ENCODE results near the gene C1orf232.

DNA sequence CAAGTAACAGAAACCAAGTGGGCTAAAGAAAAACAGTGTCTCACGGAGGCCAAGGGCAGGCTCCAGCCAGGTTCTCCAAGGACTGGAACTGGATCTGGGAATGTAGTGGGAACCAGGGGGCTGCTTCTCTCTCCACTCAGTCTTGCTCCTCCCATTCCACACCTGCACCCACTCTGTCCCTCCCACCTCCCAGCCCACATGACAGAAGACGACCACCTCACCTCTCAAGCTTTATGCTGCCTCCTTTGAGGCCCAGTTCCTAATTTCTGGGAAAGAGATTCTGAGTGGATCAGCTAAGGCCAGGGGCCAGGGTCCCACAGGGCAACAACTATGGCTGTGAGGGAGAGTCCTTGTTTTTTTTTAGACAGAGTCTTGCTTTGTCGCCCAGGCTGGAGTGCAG lies 46.5 kb upstream of the C1orf232 start:
- TF ChIP-seq, protein P1, sequence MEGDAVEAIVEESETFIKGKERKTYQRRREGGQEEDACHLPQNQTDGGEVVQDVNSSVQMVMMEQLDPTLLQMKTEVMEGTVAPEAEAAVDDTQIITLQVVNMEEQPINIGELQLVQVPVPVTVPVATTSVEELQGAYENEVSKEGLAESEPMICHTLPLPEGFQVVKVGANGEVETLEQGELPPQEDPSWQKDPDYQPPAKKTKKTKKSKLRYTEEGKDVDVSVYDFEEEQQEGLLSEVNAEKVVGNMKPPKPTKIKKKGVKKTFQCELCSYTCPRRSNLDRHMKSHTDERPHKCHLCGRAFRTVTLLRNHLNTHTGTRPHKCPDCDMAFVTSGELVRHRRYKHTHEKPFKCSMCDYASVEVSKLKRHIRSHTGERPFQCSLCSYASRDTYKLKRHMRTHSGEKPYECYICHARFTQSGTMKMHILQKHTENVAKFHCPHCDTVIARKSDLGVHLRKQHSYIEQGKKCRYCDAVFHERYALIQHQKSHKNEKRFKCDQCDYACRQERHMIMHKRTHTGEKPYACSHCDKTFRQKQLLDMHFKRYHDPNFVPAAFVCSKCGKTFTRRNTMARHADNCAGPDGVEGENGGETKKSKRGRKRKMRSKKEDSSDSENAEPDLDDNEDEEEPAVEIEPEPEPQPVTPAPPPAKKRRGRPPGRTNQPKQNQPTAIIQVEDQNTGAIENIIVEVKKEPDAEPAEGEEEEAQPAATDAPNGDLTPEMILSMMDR (conservative IDR thresholded peaks at IDR 0.05; ENCODE audit: low read depth, low read length) = no peak
- TF ChIP-seq EZH2 (IDR thresholded peaks at IDR 0.05; ENCODE audit: borderline replicate concordance, low read depth, low read length, poor library complexity, severe bottlenecking) = no peak

All from A673 (cell line).